ENCODE measurements around the gene ABL1. TPM values are rescaled to one million over a fixed set of nuclear protein-coding genes. Genes with fewer than 3 reads are reported as not detected.

Gene ABL1
- 10 to 100 TPM; 28.1 to 33.2 TPM for total RNA-seq

GRCh38 chr9:130834371-130835336, at the start of gene ABL1:
Gene ABL1, plus strand, starts transcription at chr9:130835254. Its CDS starts 193 bp downstream, at chr9:130835447.

GRCh38 chr9:130896233-130897014, 61.4 kb downstream of the ABL1 start, which contains the start of gene QRFP:
Gene QRFP, minus strand, starts transcription at chr9:130896812. Its CDS starts 2,974 bp downstream, at chr9:130893838.

Other genes starting within 250 kb of the ABL1 start
- gene PRDM12, start 170.7 kb upstream of the ABL1 start, total RNA-seq = not detected
- 10 to 100 TPM; 46.6 to 47.4 TPM for gene EXOSC2, start 141.5 kb upstream of the ABL1 start, total RNA-seq
- gene QRFP, start 61.6 kb downstream of the ABL1 start, total RNA-seq = not detected
- not detected for gene FIBCD1, start 104.0 kb downstream of the ABL1 start, total RNA-seq
- gene LAMC3, start 173.9 kb downstream of the ABL1 start, total RNA-seq = under 1 TPM; 0.10 to 0.22 TPM

Data from activated naive CD4-positive, alpha-beta T cell treated with anti-CD3 and anti-CD28 coated beads, Interleukin-2, amount 10 ng/mL, durations not matched to agents 5 hours and 36 hours (primary cell).